Measurements from ENCODE around the gene SPEG. TPM values are rescaled to one million over a fixed set of nuclear protein-coding genes. Genes with fewer than 3 reads are reported as not detected.
A peak's percentile ranks its signal among the peaks of the same experiment; 100 is the strongest.

SPEG gene
- total and polyA plus RNA-seq, 2 of the 13 experiments (the other 11 are each of a cell fraction or from before 2014, with no cell fraction given) = 0.18 to 0.24 TPM

- no peak for TF ChIP-seq CSRNP2 (CRISPR knock-in tag; conservative IDR thresholded peaks at IDR 0.05; ENCODE audit: low read depth)
- no peak for TF ChIP-seq ZNF83 (CRISPR knock-in tag; IDR thresholded peaks at IDR 0.05; ENCODE audit: borderline replicate concordance)
- no peak for TF ChIP-seq ZMYM4 (CRISPR knock-in tag; IDR thresholded peaks at IDR 0.05)
- no peak for TF ChIP-seq ZNF567 (CRISPR knock-in tag; IDR thresholded peaks at IDR 0.05; ENCODE audit: borderline replicate concordance)
- TF ChIP-seq ZBED4 (CRISPR knock-in tag; IDR thresholded peaks at IDR 0.05; ENCODE audit: borderline replicate concordance) = no peak
- TF ChIP-seq JUND (CRISPR knock-in tag; IDR thresholded peaks at IDR 0.05) = no peak
- no peak for TF ChIP-seq E2F5 (CRISPR knock-in tag; conservative IDR thresholded peaks at IDR 0.05)
- no peak for TF ChIP-seq REPIN1 (CRISPR knock-in tag; IDR thresholded peaks at IDR 0.05; ENCODE audit: borderline replicate concordance, low read depth)
- TF ChIP-seq ZBTB7A (CRISPR knock-in tag; IDR thresholded peaks at IDR 0.05) = 0 out of 2 replicates have a peak, but pooled peaks have one; percentile 21
- TF ChIP-seq ATAD3A (CRISPR knock-in tag; IDR thresholded peaks at IDR 0.05) = no peak
- no peak for TF ChIP-seq KMT2B (CRISPR knock-in tag; IDR thresholded peaks at IDR 0.05)
- 0 out of 2 replicates have a peak, but pooled peaks have one; percentile 50 for TF ChIP-seq ZNF253 (CRISPR knock-in tag; IDR thresholded peaks at IDR 0.05; ENCODE audit: borderline replicate concordance)
- TF ChIP-seq NFIC (IDR thresholded peaks at IDR 0.05; ENCODE audit: low read length) = no peak
- no peak for TF ChIP-seq TEAD3 (CRISPR knock-in tag; optimal IDR thresholded peaks at IDR 0.05; ENCODE audit: borderline replicate concordance)
- no peak for TF ChIP-seq PLRG1 (conservative IDR thresholded peaks at IDR 0.05)
- TF ChIP-seq ZNF576 (CRISPR knock-in tag; IDR thresholded peaks at IDR 0.05) = 0 out of 2 replicates have a peak, but pooled peaks have one; percentile 15
- no peak for TF ChIP-seq YEATS4 (CRISPR knock-in tag; IDR thresholded peaks at IDR 0.05; ENCODE audit: borderline replicate concordance)
- no peak for TF ChIP-seq HNRNPK (IDR thresholded peaks at IDR 0.05; ENCODE audit: low read depth, low read length, poor library complexity, severe bottlenecking)
- no peak for TF ChIP-seq ZNF264 (CRISPR knock-in tag; IDR thresholded peaks at IDR 0.05)
- TF ChIP-seq NRL (CRISPR knock-in tag; IDR thresholded peaks at IDR 0.05; ENCODE audit: borderline replicate concordance) = no peak
Measured at GRCh38 chr2:219385958-219386520, 48.6 kb upstream of the SPEG start (continued).
